NCI-H1930 (cell line): ENCODE results near the gene PNPLA2.

Experiments used
- DNase-seq, 2 experiments: peaks; one replicate each; lab custom pipeline; 2025; lab: John Stamatoyannopoulos, UW

The PNPLA2 gene

DNA sequence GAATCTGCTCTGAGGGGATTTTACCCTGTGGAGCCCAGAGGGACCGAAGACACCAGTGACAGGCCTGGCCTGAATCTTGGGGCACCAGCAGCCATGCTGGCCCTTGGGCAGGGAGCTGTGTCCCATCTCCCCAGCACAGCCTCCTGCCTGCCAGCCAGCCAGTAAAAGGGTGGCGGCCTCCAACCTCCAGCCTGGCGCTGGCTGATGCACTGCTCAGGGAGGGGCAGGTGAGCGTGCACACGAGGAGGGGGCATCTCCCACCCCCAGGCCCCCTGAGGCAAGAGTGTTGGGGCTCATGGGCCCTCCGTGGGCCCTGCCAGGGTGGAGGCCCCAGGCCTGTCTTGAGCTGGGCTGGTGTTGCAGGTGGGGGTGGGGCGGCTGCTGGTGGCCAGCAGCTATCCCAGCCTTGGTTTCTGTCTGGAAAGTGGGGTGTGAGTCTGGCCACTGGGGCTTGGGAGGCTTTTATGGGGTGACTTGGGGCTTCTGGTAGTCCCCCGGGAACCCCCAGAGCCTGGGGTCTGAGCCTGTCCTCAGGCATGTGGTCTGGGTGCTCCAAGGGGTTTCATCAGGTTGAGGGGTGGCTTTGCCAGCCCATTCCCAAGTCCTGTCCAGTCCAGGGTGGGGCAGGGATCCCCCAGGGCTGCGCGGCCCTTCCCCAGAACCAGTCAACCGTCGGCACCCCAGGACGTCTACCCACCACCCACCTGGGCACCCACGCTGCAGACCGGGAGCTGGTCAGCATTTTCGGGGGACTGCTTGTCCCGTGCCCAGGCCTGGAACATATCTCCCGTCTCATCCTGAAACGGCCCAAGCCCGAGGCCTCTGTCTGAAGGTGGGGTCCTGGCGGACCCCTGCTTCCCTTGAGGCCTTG, 41.8 kb downstream of the PNPLA2 start:
- DNase-seq, result no peak

DNA sequence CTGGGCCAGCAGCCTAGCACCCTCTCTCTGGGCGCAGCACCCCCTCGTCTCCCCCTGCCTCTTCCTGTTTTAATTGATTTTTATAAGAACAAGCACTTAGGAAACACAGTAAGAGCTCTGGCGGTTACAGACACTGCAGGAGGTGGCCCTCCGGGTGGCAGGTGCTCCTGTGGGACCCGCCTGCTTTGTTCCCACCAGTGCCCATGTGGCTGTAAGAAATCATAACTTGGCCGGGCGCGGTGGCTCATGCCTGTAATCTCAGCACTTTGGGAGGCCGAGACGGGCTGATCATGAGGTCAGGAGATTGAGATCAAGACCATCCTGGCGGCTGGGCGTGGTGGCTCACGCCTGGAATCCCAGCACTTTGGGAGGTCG, 42.4 kb downstream of the PNPLA2 start:
- no peak for DNase-seq

DNA sequence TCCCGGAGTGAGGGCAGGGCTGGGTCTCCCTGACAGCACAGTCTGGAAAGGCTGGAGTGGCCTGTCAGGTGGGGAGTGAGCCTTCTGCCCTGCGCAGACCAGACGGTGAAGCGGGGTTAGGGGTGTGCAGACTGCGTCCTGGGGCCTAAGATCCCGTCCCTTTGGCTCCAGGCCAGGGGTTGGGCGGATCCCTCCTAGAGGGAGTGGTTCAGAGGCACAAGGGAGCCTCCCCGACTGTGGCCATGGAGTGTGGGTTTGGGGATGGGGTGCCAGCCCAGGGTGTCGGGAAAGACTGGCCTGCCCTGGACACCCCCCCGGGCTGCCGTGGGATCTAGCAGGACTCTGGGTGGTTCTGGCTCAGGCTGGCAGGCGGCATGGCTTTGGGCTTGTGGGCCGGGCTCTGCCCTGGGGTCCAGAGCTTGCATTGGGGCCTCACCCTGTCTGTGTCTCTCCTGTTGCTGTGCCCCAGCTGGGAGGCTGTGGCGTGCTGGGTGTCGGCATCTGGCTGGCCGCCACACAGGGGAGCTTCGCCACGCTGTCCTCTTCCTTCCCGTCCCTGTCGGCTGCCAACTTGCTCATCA, 43.5 kb downstream of the PNPLA2 start:
- DNase-seq, result no peak

DNA sequence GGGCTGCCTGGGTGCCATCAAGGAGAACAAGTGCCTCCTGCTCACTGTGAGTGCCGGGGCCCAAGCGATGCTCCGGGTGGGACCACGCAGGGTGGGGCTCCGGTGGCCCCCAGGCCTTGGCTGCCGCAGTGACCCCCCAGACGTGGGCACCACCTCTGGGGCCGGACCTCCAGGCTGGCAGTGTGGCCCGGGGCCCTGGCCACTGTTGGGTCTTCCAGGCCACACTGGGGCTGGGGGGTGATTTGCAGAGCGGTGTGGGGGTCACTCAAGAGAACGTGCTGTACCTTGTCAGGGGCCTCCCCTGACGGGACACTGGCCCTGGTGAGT, 43.9 kb downstream of the PNPLA2 start:
- DNase-seq, result no peak

DNA sequence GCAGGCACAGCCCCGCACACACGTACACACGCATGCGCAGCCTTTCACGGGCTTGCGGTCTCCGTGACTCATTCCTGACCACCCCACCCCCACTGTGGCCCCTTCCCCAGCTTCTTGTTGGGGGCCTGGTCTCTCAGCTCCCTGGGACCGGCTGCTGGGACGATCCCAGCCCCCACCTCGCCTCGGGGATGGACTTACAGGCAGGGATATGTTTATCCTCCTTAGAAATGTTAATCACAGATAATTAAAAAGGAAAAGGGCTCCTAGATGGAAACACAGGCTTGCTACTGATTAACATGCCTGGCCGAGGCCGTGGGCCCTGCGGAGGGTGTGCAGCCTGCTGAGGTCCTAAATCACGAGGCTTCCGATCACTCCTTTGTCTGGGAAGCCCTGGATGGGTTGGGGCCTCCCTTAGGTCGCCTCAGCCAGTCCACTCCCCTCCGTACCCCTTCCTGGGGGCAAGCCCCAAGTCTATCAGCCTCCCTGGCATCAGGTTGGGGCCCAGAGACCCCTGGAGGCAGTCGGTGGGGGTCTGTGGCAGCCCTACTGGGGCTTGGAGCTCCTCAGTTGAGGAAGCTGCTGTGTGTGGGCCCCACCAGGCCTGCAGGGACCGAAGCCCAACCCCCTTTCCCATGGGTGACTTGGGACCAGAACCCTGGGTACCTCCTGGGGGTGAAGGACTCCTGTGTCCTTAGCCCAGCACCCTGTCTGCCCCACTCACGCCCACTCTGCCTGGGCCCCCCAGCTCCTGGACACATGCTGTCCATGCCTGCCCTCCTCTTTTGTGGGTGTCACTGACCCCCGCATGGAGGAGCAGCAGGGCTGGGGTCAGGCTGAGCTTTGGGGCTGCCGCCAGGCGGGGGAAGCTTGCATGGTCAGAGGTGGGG, 44.6 kb downstream of the PNPLA2 start:
- DNase-seq, result no peak

DNA sequence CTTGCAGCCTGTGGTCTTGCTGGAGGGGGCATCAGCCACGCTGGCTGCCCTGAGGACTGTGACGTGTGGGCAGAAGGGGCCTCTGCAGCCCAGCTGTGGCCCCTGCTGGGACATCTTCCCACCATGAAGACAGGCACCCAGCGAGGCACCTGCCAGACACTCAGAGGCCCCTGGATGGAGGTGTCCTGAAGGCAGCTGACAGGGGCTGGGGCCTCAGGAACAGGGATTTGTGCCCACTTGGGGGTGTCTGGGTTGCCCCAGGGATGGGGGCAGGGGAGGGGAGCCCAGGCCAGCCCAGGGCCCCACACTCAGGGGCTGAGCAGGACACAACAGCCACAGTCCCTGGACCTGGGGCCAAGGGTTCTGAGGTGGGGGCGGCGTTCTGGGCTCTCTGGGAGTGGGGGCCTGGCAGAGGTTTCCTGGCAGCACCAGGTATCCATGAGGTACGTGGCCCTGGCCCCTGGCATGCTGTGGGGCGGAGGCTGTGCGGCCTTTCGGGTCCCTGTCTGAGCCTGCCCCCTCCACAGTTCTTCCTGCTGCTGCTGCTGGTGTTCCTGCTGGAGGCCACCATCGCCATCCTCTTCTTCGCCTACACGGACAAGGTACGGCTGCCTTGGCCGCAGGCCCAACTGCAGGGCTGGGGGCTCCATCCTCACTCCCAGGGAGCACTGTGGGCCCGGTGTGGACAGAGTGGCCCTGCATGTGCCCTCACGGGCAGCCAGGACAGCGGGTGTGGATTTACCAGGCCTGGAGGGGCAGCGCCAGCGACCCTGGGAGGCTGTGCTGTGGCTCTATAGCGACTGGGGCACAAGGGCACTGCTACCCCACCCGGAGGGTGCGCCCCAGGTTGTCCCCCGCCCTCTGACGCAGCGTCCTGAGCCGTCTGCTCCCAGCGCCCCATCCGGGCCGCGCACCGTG, 45.5 kb downstream of the PNPLA2 start:
- DNase-seq, result no peak

DNA sequence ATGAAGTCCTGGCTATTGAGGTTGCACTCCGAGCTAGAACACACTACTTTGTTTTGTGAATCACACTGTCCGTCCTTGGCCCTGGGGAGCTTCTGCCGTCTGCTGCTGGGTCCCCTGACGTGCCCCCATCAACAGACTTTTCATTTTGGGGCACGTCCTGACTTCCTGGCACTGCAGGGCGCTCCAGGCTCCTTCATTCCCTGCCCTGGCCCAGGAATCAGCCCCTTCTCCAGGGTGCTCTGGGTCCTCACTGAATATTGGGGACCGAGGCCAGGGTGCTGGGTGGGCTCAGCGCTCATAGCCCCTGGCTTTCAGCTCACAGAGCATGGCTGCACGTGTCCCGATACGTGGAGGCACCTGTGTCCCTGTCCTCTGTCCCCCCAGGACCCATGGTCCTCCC, 46.2 kb downstream of the PNPLA2 start:
- DNase-seq, result no peak

DNA sequence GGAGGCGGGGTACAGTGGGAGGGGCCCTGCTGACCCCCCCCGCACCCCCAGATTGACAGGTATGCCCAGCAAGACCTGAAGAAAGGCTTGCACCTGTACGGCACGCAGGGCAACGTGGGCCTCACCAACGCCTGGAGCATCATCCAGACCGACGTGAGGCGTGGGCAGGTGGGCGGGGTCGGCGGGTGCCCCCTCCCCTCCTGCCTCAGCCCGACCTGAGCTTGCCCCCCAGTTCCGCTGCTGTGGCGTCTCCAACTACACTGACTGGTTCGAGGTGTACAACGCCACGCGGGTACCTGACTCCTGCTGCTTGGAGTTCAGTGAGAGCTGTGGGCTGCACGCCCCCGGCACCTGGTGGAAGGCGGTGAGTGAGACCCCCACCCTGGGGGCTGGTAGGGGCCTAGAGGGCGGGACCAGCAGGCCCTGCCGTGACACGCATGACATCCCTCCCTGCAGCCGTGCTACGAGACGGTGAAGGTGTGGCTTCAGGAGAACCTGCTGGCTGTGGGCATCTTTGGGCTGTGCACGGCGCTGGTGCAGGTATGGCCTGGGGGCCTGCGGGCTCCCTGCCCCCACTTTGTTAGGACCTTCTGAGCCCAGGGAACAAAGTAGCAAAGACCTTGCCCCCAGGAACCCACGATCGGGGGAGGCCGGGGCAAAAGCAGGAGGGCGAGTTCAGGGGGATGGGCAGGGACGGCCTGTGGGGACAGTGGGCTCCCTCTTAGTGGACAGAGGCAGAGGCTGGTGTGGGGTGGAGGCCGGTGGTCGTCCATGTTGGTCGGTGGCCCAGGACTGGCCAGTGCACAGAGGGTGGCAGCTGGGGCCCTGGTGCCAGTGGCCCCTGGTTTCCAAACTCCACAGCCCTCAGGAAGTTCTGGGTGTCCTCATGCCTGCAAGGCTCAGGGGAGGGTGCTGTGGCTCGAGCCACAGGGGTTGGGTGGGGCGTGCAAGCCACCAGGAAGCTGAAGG, 47.0 kb downstream of the PNPLA2 start:
- DNase-seq, result no peak

DNA sequence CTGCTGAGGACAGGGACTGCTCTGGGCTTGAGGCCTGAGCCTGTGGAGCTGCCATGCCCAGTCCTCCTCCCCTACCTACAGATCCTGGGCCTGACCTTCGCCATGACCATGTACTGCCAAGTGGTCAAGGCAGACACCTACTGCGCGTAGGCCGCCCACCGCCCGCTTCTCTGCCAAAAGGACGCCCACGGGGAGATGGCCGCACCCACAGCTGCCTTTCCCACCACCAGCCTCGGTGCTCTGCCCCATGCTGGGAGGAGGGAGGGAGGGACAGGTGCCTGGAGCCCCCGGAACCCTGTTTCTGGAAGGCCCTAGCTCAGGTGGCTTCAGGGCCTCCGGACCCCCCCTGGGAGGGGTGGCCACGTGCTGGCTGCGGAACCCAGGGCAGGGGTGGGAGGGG, 47.8 kb downstream of the PNPLA2 start:
- DNase-seq, result no peak

DNA sequence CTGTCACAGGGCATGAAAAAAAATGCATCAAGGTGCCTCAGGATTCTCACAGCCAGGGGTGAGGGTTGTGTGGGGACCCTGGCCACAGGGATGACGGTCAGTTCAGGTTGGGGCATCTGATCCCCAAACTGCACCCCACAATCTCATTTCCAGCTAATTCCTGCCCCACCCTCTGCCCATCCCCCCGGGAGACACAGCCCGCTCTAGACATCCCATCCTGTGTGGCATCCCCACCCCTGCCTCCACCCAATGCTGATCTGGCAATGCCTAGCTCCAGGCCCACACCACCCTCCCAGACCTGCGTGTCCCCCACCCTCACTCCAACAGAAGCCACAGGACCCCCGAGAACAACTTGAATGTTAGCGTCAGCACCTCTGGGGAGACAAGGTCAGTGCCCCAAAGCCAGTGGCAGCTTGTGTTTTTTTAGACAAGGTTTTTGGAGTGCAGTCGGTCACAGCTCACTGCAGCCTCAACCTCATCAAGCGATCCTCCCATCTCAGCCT, 49.2 kb downstream of the PNPLA2 start:
- no peak for DNase-seq

DNA sequence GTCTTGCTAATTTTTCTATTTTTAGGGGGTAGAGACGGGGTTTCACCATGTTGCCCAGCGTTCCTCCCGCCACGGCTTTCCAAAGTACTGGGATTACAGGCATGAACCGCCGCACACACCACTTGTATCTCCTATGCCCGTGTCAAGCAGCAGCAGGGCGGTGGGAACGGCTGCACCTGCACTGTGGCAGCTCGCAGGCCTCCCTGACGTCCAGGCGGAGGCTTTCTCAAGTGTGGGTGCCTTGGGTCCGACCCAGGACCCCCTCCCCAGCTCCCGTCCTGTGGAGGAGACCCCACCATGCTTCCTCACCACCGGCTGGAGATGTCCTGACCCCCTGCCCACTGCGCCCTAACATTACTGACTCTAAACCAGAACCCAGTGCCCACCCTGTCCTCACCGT, 49.7 kb downstream of the PNPLA2 start:
- DNase-seq, result no peak

DNA sequence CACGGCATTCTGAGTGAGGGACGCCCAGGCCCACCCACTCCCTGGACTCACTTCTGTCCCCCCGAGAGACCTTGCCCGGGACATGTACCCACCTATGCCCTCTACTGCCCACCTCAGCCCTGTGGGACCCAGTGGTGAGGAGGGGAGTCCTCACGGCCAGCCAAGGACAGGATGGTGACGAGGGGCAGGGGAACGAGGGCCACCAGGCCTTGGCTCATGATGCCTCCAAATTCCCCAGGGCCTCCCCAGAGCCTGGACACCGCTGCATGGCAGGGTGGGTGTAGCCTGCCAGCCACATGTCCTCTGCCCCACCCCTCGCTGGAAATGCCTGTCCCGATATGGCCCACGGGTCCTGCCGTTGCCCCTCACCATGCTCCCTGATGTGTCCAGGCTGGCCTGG, 50.1 kb downstream of the PNPLA2 start:
- DNase-seq, result no peak

DNA sequence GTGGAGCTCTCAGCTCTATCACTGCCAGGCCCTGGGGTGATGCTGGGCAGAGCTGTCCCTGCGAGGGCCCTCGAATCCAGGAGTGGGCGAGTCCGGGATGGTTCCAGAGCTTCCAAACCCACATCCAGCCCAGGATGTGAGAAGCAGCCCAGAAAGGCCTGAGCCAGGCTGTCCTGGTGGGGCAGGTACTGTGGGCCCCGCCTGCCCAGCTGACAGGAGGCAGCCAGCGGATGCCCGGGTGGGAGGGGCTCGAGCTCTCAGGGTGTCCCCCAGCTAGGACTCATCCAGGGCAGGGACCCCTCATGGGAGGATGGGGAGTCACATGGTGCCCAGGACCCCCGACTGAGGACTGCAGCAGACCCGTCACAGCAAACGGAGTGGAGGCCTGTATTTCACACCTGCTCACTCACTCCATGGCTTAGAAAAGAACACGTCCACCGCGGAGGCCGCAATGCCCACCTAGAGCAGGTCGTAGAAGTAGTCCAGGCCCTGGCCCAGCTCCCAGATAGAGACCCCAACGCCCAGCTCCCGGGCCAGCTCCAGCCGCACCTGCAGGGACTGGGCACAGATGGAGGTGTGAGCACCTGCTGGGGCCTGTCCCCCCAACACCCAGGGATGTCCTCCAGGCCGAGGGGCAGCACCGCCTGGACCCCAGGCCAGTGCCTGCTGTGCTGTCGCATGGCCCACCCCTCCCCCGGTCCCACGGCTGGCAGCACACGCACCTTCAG, 50.8 kb downstream of the PNPLA2 start:
- DNase-seq, result no peak

DNA sequence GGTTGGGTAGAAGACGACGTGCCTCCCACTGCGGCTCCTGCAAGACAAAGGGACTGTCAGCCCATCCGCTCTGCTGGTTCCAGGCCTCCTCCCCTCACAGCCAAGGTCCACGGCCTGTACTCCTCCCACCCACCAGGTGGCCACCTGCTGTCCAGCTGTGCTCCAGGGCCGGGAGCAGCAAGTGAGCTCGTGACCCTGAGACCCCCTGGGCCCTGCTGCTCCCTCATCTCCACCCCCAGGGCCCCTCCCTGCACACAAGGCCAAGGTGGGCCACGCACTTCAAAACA, 51.4 kb downstream of the PNPLA2 start:
- DNase-seq, result no peak

DNA sequence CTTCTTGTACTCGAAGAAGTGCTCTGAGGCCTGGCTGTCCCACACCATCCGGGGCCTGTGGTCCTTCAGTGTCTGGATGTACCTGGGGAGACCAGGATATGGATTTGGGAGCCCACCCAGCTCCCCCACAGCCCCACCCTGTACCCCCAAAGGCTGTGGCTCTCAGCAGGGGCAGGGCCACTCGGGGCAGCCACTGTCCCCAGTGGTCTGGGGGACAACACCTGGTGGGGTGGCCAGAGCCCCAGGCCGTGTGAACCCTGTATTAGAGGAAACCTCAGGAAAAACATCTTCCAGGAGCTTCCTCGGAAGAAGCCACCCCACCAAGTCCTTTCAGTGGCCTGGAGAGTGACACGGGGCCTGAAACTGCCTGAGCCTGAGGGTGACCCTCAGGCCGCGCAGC, 51.7 kb downstream of the PNPLA2 start:
- no peak for DNase-seq

DNA sequence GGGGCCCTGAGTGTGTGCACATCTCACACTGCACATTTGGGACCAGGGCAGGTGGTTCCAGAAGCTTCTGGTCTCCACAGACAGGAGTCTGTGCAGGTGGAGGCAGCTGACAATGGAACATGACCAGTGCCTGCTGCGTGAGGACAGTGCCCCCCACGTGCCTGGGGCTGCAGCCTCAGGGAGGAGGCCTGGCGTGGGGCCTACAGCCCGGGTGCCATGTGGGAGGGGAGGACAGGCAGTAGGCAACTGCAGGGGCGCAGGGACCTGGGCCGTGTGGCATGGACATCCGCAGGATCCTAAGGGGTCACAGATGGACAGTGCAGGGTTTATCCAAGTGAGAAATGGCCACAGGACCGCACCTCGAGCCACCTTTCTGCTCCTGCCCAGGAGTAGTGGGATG, 52.8 kb downstream of the PNPLA2 start:
- DNase-seq, result no peak

DNA sequence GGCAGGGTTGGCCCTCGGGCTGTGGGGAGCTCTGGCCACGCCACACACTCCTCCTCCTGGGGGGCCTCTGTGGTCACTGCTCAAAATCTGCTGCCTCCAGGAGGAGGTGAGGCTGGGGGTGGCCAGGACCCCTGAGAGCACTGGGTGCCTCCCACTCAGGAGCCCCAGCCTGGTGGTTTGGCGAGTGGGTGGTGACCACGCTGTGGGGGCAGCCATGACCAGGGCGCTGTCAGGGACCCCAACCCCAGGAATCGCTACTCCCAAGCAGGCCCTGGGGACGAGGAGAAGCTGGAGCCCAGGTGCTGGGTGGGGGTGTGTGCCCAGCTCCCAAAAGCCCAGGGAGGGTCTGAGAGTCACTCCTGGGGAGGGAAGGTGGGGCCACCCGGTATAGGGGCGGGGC, 54.1 kb downstream of the PNPLA2 start:
- no peak for DNase-seq

DNA sequence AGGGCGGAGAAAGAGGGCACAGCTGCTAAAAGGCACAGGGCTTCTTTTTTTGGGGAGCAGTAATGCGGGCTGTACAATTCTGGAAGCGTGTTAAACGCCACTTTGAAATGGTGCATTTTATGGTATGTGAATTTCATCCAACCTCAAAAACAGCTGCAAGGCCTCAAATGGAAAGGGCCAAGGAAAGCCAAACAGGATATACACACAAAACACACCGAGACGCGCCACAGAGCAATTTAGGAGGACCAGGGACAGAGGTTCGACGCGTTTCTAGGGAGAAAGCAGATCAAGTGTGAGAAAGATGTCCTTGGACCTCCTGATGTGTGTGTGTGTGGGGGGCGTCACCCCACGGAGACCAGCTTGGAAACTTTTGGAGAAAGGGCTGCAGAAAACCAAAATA, 55.0 kb downstream of the PNPLA2 start:
- no peak for DNase-seq
